Heart left ventricle (tissue), 16 donors: Measurements from ENCODE around the gene SPINK4. TPM values are rescaled to one million over a fixed set of nuclear protein-coding genes. Genes with fewer than 3 reads are reported as not detected.

Source experiments
- ATAC-seq, 4 donors: fragments of 200-7000 bp; cut with Tn5 transposase; one replicate each; pipeline ENCODE4 v1.9.1; 2020 to 2022; ENCODE audit warnings: moderate library complexity in 4 of 4, mild to moderate bottlenecking in 3 of 4, moderate number of reproducible peaks in 1 of 4
- DNase-seq, 5 donors: peaks; one replicate each; pipeline ENCODE4 v3.0.0-alpha.2; 2020
- H3K27ac ChIP-seq, 12 donors: fragments of 200-600 bp; sonication (generic) in 4 of 12; one replicate each; pipeline versions ENCODE4 v1.5.0 to v1.8.0; 2016 to 2022; ENCODE audit warnings: mild to moderate bottlenecking in 2 of 12
- H3K27me3 ChIP-seq, 9 donors: fragments of 200-600 bp; sonication (generic) in 2 of 9; one replicate each; pipeline versions ENCODE4 v1.5.1 to v1.8.0; 2016 to 2022; ENCODE audit warnings: mild to moderate bottlenecking in 3 of 9
- H3K36me3 ChIP-seq, 9 donors: fragments of 200-600 bp; sonication (generic) in 2 of 9; one replicate each; pipeline versions ENCODE4 v1.5.0 to v1.8.0; 2018 to 2022; ENCODE audit warnings: mild to moderate bottlenecking in 2 of 9
- H3K4me1 ChIP-seq, 12 donors: fragments of 200-600 bp; sonication (generic) in 4 of 12; one replicate each; pipeline versions ENCODE4 v1.5.0 to v1.8.0; 2016 to 2022; ENCODE audit warnings: mild to moderate bottlenecking in 3 of 12
- H3K4me3 ChIP-seq, 12 donors: fragments of 200-600 bp; sonication (generic) in 4 of 12; one replicate each; pipeline versions ENCODE4 v1.5.0 to v1.8.0; 2017 to 2022; ENCODE audit warnings: mild to moderate bottlenecking in 9 of 12, moderate library complexity in 4 of 12
- H3K9me3 ChIP-seq, 12 donors: fragments of 200-600 bp; sonication (generic) in 4 of 12; one replicate each; pipeline versions ENCODE4 v1.5.0 to v1.8.0; 2016 to 2022; ENCODE audit warnings: mild to moderate bottlenecking in 1 of 12
- POLR2A ChIP-seq, 2 donors: fragments of 450-650 bp; IDR thresholded peaks; one replicate each; pipeline ENCODE4 v1.6.1; 2017; ENCODE audit warnings: antibody characterized with exemption in 2 of 2, mild to moderate bottlenecking in 2 of 2, moderate library complexity in 2 of 2
- WGBS, 4 donors: extraction: QIAGEN DNeasy Blood & Tissue Kit in 2 of 4; methylation state at CpG; one replicate each; pipeline versions ENCODE4 v1.1.5 to v1.1.7; 2013 to 2018; 5-methylcytosine and 5-hydroxymethylcytosine counted together
- intact Hi-C, 10 donors: fragments of 100-400 bp; cut with DNase I; formaldehyde crosslinking; loops; one replicate each; pipeline versions ENCODE4 v1.11.1 to v1.14.2; 2022
- polyA plus RNA-seq, 2 donors: library from polyadenylated mRNA; stranded (reverse); fragments of 200-250 nt; gene quantifications; one replicate each; pipeline ENCODE4 v1.2.3, GENCODE V29; 2013
- total RNA-seq, 9 donors: library from RNA; depleted of rRNA in 2 of 9; stranded (reverse); fragments of >200 nt in 2 of 9; fragmentation: NEBNext Ultra II Directional in 3 of 9; extraction: Animal tissue kit (Norgen Biotek cat#: 25700) in 3 of 9; gene quantifications; one replicate each; pipeline versions ENCODE4 v1.1.0 to v1.2.4, GENCODE V29; 2016 to 2023
- TF ChIP-seq, protein P1 (sequence below), 12 donors: fragments of 200-600 bp; sonication (generic) in 4 of 12; IDR thresholded peaks; one replicate each; pipeline versions ENCODE4 v1.5.0 to v1.8.0; 2018 to 2022; ENCODE audit warnings: antibody characterized with exemption in 12 of 12, mild to moderate bottlenecking in 5 of 12
- donor health status: ischemic (EF 13 %, LVEDD 7.1; RV severe dilation, severe dysfunction).
- donor health status: healthy with polysubstance abuse.
- donor health status: DM: no; HTN: yes; CAD: no.
- donor health status: DM: no; HTN: no; CAD: no.
- donor health status: ischemic (EF 25% LVEDD 6.9; RV normal size, moderate dysfunction).
- donor health status: ischemic (EF 25% LVEDD 5.7; RV mildly dilated, moderate dysfunction).
- donor health status: healthy.
- donor health status: DM: yes; HTN: yes; CAD: no.
- donor health status: ischemic (EF 35%, LVEDD 5.7; RV mildly dilated, moderate dysfunction).
- donor health status: nonischemic (EF 11% LVEDD 7.7; RV severe dilation, severe dysfunction).
- donor health status: DM: yes; HTN: yes; CAD: no.
- donor health status: PGD.
- donor health status: ischemic (EF 29% LVEDD 5.4; RV normal size, mild dysfunction).
- donor health status: nonischemic (EF 23%, LVEDD 6.1; RV moderate dilation, normal function).

The SPINK4 gene
- total and polyA plus RNA-seq, 11 donors, result not detected

DNA sequence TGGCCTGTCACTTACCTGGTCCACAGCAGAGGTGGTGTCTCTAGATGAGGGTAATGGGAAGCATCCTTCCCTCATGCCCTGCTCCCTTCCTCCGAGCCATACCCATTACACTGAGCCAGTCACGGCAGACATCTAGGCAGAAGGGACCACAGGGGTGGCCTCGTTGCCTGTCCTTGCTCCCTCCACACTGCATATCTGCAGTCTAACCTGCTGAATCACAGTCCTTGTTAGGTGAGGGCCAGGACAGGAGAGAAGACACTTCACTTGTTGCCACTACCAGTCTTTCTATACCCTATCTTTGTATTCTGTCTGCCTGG, 18.4 kb upstream of the SPINK4 start:
- TF ChIP-seq, protein P1, sequence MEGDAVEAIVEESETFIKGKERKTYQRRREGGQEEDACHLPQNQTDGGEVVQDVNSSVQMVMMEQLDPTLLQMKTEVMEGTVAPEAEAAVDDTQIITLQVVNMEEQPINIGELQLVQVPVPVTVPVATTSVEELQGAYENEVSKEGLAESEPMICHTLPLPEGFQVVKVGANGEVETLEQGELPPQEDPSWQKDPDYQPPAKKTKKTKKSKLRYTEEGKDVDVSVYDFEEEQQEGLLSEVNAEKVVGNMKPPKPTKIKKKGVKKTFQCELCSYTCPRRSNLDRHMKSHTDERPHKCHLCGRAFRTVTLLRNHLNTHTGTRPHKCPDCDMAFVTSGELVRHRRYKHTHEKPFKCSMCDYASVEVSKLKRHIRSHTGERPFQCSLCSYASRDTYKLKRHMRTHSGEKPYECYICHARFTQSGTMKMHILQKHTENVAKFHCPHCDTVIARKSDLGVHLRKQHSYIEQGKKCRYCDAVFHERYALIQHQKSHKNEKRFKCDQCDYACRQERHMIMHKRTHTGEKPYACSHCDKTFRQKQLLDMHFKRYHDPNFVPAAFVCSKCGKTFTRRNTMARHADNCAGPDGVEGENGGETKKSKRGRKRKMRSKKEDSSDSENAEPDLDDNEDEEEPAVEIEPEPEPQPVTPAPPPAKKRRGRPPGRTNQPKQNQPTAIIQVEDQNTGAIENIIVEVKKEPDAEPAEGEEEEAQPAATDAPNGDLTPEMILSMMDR (IDR thresholded peaks at IDR 0.05), result no peak
- no peak for TF ChIP-seq POLR2A (IDR thresholded peaks at IDR 0.05)
- peaks cover 0 to 25% (median 3%) of the 10 kb centered on the region in 12 donors for H3K4me1 ChIP-seq
- no peak for DNase-seq
- no peaks in the 10 kb centered on the region for H3K27me3 ChIP-seq
- WGBS, 4 donors, result 85 to 95% (median 90%) methylated on average over 3 of the region's 3 CpGs
- no peak overlapping the region for H3K27ac ChIP-seq
- H3K9me3 ChIP-seq, result no peaks in the 10 kb centered on the region
- no peak overlapping the region for H3K4me3 ChIP-seq
- no peak for ATAC-seq
- intact Hi-C loops, result loop anchor here in 5 of 10 donors (5.0 to 10.0 kb wide), 5 partner anchors 34 to 119 kb away; partner anchors contain the start of gene B4GALT1 (in 1 of the 5)
- no peaks in the 10 kb centered on the region for H3K36me3 ChIP-seq

DNA sequence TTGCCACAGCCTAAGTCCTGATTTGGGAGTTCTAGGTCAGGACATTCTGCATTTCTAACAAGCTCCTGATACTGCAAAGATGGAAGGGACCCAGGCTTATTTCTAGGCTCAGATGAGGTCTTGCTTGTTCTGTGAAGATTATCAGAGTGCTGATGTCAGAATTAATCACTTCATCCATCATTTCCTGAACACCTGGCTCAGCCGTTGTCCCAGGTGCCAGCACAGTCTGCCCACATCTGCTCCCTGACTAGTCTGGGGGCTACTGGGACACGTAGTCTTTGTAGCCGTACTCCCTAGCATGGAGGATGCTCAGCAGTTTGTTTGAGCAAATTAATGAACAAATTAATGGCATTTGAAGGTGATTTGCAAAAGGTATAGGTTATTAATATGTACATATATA, 17.9 kb upstream of the SPINK4 start:
- intact Hi-C loops, result loop anchor here in 5 of 10 donors (5.0 to 10.0 kb wide), 5 partner anchors 35 to 120 kb away; partner anchors contain the start of gene B4GALT1 (in 1 of the 5)
- no peaks in the 10 kb centered on the region for H3K36me3 ChIP-seq
- H3K9me3 ChIP-seq, result no peaks in the 10 kb centered on the region
- 77 to 81% (median 79%) methylated on average over 3 of the region's 3 CpGs for WGBS, 4 donors
- TF ChIP-seq POLR2A (IDR thresholded peaks at IDR 0.05), result no peak
- TF ChIP-seq, protein P1 (IDR thresholded peaks at IDR 0.05), result no peak
- peaks cover 0 to 25% (median 3%) of the 10 kb centered on the region in 12 donors for H3K4me1 ChIP-seq
- no peaks in the 10 kb centered on the region for H3K27me3 ChIP-seq
- H3K4me3 ChIP-seq, result no peak overlapping the region
- H3K27ac ChIP-seq, result no peak overlapping the region
- ATAC-seq, result no peak
- DNase-seq, result no peak

DNA sequence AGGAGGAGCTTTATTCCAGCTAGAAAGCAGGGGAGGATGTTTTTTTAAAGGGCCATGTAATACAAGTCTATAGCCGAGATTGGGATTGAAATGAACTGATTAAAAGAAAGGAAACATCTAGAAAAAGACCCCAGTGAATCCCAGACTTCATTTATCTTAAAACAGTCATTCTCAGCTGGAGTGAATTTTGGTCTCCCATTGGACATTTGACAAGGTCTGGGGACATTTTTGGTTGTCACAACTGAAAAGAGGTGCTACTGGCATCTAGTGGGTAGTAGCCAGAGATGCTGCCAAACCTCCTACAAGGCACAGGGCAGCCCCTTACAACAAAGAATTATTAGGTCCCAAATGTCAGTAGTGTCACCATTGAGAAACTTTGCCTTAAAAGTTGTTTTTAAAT, 16.3 kb upstream of the SPINK4 start:
- H3K9me3 ChIP-seq, result no peaks in the 10 kb centered on the region
- H3K36me3 ChIP-seq, result no peaks in the 10 kb centered on the region
- 60 to 85% (median 73%) methylated on average over 1 of the region's 1 CpG for WGBS, 4 donors
- no peak for TF ChIP-seq POLR2A (IDR thresholded peaks at IDR 0.05)
- TF ChIP-seq, protein P1 (IDR thresholded peaks at IDR 0.05), result peak in 5 of 12 donors; percentile 7 to 28 (median 17)
- no peaks in the 10 kb centered on the region for H3K27me3 ChIP-seq
- no peak for ATAC-seq
- H3K4me1 ChIP-seq, result peaks cover 0 to 30% (median 3%) of the 10 kb centered on the region in 12 donors
- no peak overlapping the region for H3K27ac ChIP-seq
- no peak for DNase-seq
- intact Hi-C loops, result loop anchor here in 8 of 10 donors (1.0 to 10.0 kb wide), 8 partner anchors 36 to 143 kb away; partner anchors contain the start of gene B4GALT1 (in 1 of the 8)
- H3K4me3 ChIP-seq, result no peak overlapping the region

DNA sequence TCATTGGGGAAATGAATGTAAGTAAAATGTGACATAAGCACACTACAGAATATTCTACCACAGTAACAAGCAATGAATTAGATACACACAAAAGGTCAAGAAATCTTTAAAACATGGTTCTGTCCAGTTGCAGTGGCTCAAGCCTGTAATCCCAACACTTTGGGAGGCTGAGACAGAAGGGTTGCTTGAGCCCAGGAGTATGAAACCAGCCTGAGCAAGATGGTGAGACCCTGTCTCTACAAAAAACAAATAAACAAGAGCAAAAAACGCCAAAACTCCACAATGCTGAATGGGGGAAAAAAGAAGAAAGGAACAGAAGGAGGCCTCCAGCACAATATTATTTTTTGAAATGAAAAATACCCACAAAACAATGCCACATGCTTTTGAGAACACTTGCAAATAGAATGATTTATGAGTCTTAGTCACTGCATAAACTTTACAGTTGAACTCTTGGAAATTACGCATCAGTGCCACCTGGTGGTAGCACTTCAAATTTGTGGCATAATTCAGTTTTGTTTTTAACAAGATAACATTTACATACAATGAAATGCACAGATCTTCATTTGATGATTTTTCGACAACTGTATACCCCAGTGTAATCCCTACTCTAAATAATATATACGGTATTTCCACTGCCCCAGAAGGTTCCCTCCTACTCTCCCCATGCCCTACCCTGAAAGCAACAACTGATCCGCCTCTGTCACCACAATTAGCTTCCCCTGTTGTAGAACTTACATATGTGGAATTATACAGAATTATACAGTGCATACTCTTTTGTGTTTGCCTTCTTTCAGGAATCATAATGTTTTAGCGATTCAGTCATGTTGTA, 14.4 kb upstream of the SPINK4 start:
- H3K36me3 ChIP-seq, result no peaks in the 10 kb centered on the region
- TF ChIP-seq, protein P1 (IDR thresholded peaks at IDR 0.05), result peak; percentile 66 to 87 (median 82)
- TF ChIP-seq POLR2A (IDR thresholded peaks at IDR 0.05), result no peak
- no peak overlapping the region for H3K4me3 ChIP-seq
- H3K4me1 ChIP-seq, result peaks cover 0 to 30% (median 3%) of the 10 kb centered on the region in 12 donors
- H3K9me3 ChIP-seq, result no peaks in the 10 kb centered on the region
- 25 to 29% (median 28%) methylated on average over 6 of the region's 6 CpGs for WGBS, 4 donors
- no peaks in the 10 kb centered on the region for H3K27me3 ChIP-seq
- peak in 3 of 5 donors; percentile 50 to 52 (median 51) for DNase-seq
- intact Hi-C loops, result loop anchor here in 9 of 10 donors (1.0 to 10.0 kb wide), 8 partner anchors 51 to 145 kb away; partner anchors contain the start of gene B4GALT1 (in 2 of the 9)
- peak overlapping the region in 1 of 12 donors; percentile 42 for H3K27ac ChIP-seq
- peak in 2 of 4 donors; percentile 43 to 54 for ATAC-seq
